ENCODE results near the gene WDR86.
A peak's percentile ranks its signal among the peaks of the same experiment; 100 is the strongest.

The WDR86 gene

DNA sequence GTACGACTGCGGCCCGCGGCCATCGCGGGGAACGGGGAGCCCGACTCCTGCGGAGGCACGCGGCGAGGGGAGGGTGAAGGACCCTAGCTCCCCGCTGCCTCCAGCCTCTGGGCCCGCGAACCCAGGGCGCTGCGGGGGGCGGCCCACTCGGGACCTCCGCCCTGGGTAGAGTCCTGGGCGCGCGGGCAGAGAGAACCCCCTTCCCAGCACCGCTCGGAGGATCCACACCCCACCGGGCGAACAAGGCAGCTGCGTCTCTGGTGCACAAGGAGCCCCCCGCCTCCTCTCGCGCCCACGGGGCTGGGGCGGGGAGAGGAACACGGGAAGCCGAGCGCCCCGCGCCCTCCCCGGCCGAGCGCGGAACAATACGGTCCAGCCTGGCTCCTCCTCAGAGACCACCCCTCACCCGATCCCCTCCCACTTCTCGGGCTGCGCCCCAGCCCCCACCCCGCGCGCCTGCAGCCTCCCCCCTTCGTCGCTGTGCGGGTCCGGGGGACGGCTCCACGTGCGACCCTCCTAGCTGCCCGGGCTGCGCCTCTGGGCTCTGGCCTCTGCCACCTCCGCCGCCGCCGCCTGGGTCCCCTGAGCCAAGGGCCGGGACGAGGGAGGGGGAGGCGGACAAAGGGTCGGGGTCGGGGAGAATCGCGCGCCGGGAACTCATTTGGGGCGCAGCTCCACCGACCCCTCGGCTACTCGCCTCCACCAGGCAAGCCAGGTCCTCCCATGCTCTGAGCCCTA, at the start of gene WDR86:
WDR86 (minus strand) TSS at position 372 of the 738 bp plus-strand sequence. CDS start 449 bp downstream, outside the sequence.
- DNase-seq, result peak; percentile 77

DNA sequence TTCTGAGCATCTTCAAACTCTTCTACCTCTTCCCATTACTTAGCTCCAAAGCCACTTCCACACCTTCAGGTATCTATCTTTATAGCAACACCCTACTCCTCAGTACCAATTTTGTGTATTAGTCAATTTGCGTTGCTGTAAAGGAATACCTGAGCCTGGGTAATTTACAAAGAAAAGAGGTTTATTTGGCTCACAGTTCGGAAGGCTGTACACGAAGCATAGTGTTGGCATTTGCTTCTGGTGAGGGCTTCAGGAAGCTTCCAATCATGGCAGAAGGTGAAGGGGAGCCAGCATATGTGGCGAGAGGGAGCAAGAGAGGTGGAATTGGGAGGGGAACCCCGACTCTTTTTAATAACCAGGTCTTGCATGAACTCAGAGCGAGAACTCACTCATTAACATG, 47.7 kb upstream of the WDR86 start:
- DNase-seq, result no peak

DNA sequence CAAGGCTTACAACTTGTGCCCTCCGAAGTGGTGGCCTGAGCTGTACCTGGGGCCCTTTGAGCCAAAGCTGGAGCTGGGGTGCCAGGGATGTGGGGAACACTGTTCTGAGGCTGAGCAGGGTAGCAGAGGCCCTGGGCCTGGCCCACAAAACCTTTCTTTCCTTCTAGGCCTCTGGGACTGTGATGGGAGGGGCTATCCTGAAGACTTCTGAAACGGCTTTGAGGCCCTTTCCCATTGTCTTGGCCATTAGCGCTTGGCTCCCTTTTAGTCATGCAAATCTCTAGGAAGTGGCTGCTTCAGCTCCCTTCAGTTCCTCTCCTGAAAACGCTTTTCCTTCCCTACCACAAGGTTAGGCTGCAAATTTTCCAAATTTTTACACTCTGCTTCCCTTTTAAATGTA, 46.9 kb upstream of the WDR86 start:
- no peak for DNase-seq

DNA sequence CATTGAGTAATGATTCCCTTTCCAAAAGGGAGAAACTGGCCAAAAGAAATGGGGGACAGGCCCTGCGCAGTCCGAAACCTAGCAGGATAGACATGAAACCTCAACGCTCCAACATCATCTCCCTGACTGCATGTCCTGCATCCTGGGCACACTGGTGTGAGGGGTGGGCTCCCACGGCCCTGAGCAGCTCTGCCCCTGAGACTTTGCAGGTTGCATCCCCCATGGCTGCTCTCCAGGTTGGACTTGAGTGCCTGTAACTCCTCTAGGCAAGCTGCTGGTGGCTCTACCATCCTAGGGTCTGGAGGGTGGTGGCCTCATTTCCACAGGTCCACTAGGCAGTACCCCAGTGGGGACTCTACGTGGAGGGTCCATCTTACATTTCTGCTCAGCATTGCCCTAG, 46.4 kb upstream of the WDR86 start:
- DNase-seq, result no peak

DNA sequence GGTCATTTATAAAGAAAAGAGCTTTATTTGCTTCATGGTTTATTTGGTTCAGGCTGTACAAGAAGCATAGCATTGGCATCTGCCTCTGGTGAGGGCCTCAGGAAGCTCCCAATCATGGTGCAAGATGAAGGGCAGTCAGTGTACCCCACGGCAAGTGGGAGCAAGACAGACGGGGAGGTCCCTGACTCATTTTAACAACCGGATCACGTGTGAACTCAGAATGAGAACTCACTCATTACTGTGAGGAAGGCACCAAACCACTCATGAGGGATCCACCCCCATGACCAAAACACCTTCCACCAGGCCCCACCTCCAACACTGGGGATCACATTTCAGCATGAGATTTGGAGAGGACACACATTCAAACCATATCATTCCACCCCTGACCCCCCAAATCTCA, 45.9 kb upstream of the WDR86 start:
- DNase-seq, result no peak

DNA sequence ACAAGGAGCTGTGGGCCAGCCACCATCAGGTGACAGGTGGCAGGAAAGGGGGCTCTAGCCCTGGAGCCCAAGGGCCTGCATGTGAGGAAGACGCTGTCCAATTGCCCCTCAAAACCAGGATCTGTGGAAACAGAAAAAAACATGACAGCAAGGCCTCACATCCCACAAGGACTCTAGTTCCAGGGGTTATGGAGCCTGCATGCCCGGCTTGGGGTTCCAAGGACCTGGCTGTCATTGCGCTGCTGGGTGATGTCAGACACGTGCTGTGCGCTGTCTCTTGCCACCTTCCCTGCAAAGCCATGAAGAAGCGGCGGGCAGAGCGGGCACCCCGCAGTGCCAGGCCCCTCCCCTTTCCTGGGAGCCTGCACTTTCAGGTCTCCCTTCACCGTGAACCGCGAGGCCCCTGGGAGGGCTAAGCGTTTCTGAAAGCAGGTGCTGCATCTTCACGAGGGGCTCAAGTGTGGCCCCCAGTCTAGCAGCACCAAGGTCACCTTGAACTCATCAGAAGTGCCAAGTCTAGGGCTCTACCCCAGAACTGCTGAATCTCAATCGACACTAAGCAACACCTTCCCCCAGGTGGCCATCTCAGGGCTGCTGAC, 45.2 kb upstream of the WDR86 start:
- DNase-seq, result no peak

- DNase-seq, result no peak
Measured at GRCh38 chr7:151454305-151454704, 44.5 kb upstream of the WDR86 start.

GRCh38 chr7:151453326-151453791, 43.5 kb upstream of the WDR86 start:
- DNase-seq, result no peak

DNA sequence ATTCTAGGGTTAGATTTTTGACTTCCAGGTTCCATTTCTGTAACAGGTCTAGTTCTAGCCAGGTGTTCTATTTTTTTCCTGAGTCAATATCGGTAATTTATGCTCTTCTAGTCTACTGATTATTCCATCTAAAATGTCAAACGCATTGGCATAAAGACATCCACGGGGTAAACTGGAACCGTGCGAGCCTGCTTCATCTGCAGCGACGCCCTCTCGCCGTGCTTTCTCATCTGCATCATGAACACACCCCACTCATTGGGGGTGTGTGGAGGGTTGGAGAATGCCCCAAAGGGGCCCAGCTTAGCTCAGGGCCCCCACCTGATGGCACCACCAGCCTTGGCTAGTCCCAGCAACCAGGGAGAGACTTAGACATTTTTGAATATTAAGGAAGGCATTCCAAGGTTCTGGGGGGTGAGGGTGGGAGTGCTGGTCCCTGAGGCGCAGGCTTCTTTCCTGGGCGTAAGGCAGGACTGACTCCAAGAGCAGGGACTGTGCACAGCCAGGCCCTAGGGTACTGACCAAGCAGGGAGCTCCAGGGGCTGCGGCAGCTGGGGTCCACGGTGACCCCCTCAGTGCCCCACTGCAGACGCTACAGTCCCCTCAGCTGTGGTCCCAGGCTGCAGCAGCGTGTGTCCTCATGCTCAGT, 43.0 kb upstream of the WDR86 start:
- DNase-seq, result no peak

DNA sequence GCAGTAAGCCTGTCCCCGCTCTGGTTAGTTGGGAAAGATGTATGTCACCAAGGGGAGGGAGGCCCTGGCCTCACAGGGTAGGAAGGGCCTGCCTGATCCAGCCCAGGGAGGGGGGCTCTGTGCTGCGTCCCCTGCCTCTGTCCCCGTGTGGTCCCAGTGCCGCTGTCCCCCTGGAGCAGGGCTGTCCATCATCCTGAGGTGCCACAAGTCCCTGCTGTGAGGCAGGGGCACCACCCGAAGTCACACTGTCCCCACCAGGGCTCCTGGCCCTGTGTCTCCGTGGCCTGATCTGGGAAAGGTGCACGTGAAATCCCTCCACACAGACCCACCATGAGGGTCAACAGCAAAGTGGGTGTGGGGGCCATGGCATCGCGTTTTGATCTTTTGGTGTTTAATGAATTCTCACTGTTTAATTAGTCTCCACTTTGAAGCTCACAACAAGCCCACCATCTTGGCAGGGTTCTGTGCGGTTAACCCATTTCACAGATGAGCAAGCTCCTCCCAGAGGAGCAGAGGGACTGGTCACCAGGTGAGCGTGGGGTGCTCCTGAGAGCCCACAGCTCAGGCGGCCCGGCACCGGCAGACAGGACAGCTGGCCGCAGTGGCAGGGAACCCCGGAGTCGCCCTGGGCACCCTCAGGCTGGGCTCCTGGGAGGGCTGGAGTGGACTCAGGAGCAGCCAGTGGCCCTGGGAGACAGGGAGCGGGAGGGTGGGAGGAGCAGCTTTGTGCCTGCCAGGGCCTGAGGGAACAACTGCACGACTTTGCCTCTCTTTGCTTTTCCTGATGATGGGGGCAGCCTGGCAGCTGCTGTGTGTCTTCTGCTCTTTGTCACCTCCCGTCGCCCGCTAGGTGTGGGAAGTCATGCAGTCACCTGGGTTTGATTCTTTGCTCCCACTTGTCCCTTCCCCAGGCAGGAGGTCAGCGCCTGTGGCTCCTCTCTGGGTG, 42.1 kb upstream of the WDR86 start:
- no peak for DNase-seq

GRCh38 chr7:151451156-151451555, 41.3 kb upstream of the WDR86 start:
- DNase-seq, result no peak

DNA sequence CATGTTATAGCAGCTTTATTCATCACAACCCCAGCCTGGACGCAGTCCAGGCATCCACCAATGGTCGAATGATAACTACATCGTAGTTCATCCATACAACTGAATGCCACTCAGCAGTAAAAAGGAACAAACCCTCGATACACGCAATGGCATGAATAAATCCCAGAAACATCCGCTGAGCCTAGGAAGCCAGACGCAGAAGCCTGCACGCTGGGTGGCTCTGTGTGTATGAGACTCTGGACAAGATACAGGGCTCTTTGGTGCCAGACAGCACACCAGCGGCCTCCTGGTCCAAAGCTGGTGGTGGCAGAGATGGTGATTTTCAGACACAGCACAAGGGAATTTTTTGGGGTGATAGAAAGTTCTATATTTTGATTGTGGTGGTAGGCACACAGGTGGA, 40.2 kb upstream of the WDR86 start:
- DNase-seq, result no peak

DNA sequence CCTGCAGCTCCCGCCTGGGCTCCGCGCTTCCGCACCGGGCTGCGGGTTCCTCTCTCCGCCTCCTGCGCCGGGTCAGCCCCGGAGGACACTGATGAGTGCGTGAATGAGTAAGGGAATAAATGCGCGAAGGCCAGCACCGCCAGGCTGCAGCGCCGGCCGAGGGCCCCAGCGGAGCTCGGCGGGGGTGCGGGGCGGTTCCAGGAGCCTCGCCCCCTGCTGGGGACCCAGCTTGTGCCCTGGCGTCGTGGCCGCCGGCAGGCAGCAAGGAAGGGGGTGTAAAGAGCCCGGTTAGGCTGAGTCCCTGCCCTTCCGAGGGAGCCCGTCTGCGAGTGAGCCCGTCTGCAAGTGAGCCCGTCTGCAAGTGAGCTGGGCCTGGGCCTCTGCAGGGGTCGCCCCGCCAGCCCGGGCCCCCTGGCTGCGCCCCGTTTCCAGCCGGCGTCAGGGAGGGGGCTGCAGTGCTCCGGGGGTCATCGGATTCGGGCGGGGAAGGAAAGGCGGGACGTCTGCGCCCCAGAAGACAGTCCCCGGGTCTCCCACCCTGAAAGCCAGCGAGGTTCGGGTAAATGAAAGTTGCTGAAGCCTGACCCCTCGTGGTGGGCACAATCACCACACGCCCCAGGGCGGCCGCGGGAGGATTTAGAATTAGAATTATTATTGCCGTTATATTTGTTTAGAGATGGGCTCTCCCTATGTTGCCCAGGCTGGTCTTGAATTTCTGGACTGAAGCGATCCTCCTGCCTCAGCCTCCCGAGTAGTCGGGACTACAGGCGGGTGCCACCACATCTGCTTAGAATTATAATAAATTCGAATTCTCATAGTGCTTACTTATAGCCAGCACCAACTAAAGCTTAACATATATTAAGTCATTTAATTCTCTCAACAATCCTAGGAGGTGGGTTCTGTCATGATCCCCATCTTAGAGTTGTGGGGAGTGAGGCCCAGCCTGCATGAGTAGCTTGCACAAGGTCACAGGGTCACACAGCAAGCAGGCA, 38.7 kb upstream of the WDR86 start:
- peak; percentile 73 for DNase-seq

- no peak for DNase-seq
Measured at GRCh38 chr7:151447901-151448260, 38.0 kb upstream of the WDR86 start.

GRCh38 chr7:151447312-151447711, 37.5 kb upstream of the WDR86 start:
- no peak for DNase-seq

- no peak for DNase-seq
Measured at GRCh38 chr7:151446412-151446811, 36.6 kb upstream of the WDR86 start.

- no peak for DNase-seq
Measured at GRCh38 chr7:151444632-151445031, 34.8 kb upstream of the WDR86 start.

DNA sequence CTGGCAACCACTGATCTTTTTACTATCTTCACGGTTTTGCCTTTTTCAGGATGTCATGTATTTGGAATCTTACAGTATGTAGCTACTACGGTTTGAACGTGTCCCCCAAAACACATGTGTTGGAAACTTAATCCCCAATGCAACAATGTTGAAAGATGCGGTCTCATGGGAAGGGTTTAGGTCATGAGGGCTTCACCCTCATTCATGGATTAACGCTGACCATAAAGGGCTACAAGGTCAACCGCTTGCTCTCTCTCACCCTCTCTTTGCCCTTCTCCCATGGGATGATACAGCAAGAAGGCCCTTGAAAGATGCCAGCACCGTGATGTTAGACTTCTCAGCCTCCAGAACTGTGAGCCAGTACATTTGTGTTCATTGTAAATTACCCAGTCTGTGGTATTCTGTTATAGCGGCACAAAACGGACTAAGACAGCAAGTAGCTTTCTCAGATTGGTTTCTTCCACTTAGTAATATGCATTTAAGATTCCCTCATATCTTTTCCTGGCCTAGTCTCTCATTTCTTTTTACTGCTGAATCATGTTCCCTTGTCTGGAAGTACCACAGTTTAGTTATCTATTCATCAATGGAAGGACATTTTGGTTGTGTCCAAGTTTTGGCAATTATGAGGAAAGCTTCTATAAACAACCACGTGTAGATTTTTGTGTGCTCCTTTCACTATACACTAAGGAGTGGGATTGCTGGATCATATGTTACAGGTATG, 33.1 kb upstream of the WDR86 start:
- no peak for DNase-seq

GRCh38 chr7:151440799-151441445, 31.1 kb upstream of the WDR86 start:
- no peak for DNase-seq

Data from NCI-H82 (cell line).